Coronary artery (tissue), 2 donors: ENCODE results near the gene ABR.

Experiments used
- DNase-seq: peaks from one replicate; pipeline ENCODE4 v3.0.0-alpha.2; 2017; ENCODE audit warnings: low spot score
- H3K27ac ChIP-seq, 2 donors: fragments of 200-600 bp; sonication (generic); one replicate each; pipeline ENCODE4 v1.5.1; 2016 to 2019
- H3K4me3 ChIP-seq: fragments of 200-600 bp; sonication (generic); 2 replicates; pipeline ENCODE4 v1.5.1; 2016; ENCODE audit warnings: mild to moderate bottlenecking, moderate library complexity
- TF ChIP-seq, protein P1 (sequence below): fragments of 200-600 bp; sonication (generic); IDR thresholded peaks from one replicate; pipeline ENCODE4 v1.5.1; 2019; ENCODE audit warnings: antibody characterized with exemption

The ABR gene

GRCh38 chr17:1029196-1029921 lies 150.4 kb downstream of the ABR start:
- DNase-seq: no peak
- Histone ChIP-seq H3K4me3 (peak overlapping the region; percentile 74), H3K27ac (peak overlapping the region; percentile 74 to 86)
- TF ChIP-seq, protein P1, sequence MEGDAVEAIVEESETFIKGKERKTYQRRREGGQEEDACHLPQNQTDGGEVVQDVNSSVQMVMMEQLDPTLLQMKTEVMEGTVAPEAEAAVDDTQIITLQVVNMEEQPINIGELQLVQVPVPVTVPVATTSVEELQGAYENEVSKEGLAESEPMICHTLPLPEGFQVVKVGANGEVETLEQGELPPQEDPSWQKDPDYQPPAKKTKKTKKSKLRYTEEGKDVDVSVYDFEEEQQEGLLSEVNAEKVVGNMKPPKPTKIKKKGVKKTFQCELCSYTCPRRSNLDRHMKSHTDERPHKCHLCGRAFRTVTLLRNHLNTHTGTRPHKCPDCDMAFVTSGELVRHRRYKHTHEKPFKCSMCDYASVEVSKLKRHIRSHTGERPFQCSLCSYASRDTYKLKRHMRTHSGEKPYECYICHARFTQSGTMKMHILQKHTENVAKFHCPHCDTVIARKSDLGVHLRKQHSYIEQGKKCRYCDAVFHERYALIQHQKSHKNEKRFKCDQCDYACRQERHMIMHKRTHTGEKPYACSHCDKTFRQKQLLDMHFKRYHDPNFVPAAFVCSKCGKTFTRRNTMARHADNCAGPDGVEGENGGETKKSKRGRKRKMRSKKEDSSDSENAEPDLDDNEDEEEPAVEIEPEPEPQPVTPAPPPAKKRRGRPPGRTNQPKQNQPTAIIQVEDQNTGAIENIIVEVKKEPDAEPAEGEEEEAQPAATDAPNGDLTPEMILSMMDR: no peak

DNA sequence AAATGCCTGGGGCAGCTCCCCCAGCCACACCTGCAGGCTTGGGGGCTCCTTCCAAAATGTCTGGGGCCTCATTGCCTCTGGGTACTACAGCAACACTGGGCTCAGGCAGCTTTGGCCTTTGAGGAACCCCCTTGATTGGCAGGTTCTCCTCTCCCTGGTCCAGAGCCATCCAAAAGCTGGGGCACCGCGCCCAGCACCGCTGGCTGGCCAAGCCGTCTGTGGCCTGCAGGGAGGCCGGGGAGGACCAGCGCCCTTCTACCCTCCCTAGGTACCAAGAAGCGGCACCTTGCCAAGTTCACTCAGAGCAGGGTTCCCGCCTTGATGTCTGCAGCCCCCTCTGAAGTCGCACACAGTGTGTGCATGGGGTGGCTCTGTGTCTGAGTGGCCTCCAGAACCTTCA lies 152.7 kb downstream of the ABR start:
- TF ChIP-seq, protein P1: no peak
- Histone ChIP-seq H3K4me3 (no peak overlapping the region), H3K27ac (peak overlapping the region; percentile 40 to 68)
- no peak for DNase-seq

- Histone ChIP-seq H3K27ac (peak overlapping the region; percentile 40 to 68), H3K4me3 (no peak overlapping the region)
- DNase-seq: no peak
- TF ChIP-seq, protein P1: no peak
These were observed 153.2 kb downstream of the ABR start for GRCh38 chr17:1026599-1026975.

DNA sequence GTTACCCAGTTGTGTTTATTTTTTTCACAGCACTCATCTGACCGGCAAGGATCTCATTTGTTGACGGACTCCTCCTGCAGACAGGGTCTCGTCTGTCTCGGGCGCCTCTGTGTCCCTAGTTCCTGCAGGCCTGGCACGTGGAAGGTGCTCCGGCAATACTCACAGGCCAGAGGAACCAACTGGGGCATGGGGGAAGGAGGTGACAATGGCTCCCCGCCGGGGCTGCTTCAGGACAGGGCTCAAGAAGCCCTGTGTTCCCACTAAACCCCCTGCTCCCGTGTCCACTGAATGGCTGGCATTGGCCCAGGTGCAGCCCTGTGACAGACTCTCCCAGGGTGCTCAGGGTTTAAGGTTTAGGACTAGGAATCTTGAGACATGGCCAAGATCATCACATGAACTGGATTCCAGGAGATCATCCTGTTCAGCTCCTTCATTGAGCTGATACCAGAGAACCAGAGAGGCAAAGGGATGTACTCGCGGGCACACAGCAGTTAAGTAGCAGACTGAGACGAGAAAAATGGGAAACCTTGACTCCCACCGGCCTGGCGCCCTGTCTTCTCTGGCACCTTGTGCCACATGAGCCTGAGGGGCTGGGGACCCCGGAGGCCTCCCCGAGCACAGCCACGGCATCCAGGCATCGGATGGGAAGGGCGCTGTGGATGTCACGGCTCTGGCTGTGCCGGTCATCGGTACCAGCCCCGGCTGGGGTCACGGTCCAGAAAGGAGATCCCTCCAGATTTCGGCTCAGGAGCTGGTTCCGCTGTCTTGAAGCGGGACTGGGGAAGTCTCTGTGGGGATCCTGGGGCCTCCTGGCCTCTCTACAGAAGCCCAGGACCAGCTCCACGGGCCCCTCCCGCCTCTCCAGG lies 153.8 kb downstream of the ABR start:
- TF ChIP-seq, protein P1: no peak
- DNase-seq: no peak
- peak overlapping the region; percentile 40 to 68 for H3K27ac ChIP-seq
- no peak overlapping the region for H3K4me3 ChIP-seq

DNA sequence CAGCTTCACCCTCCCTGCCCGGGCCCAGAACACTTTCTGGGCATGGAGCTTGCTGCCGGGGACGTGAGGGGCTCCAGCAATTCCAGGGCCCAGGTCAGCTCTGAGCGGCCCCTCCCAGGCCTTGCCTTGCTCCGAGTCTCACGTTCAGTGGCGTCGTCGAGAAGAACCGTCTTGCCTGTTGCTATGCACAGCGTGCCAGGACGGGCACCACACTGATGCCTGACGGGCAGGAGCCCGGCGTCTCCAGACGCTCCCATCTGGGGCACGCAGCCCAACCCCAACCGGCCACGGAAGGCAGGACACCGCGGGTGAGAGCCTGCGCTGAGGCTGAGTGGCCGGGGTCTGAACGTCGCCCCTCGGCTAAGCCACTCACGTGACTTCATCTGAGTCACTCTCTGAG lies 155.7 kb downstream of the ABR start:
- no peak overlapping the region for H3K4me3 ChIP-seq
- DNase-seq: no peak
- TF ChIP-seq, protein P1: no peak
- peak overlapping the region; percentile 7 to 86 for H3K27ac ChIP-seq

DNA sequence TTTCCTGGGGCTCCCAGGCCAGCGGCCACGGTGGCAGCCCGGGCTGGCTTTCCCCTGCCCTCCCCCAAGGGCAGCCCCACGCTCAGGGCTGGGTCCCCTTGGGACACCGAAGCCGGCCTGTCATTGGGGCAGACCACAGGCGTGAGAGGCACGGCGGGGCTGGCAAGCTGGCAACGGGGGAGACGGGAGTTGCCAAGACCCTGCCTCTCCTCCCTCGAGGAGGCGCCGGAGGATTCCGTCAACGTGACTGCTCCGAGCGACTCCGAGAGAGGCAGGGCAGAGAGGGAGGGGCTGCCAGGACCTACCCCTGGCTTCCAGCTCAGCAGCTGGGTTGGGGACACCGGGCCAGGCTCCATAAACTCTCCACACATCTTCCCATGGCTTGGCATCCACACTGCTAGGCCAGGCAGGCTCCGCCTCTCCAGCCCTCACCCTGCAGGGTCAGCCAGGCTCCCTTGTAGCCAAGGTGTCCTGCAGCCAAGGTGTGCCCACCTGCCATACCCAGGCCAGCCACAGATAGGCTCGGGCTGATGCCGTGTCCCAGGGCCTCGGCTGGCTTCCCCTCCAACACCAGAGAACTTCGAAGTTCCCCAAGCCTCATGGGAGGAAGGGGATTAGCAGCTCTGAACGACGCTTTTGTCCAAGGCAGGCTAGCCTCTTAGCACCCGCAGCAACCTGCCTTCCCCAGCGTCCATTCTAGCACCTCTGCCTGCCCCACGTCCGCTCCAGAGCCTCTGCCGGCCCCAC lies 157.3 kb downstream of the ABR start:
- DNase-seq: peak; percentile 95
- Histone ChIP-seq H3K27ac (peak overlapping the region; percentile 86 to 98), H3K4me3 (peak overlapping the region; percentile 50)
- TF ChIP-seq, protein P1: no peak
